ENCODE data around the gene ZNF470.

ZNF470 gene

DNA sequence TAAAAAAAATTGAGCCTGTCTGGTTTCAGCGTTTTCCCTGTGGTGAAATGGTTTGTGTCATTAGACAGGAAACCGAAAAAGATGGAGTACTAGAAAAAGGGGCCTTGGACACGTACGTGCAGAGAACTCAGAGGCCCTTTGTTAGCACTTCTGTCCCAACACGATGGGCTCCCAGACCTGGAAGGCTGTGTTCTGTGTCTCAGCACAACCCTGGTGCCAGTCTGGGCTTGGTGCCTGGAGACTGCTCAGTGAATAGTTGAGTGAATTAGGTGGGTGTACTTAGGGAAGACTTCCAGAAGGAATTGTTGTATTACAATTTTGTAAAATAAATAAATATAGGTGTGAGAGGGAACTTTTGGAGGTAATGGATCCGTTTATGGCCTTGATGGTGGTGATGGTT lies 36.6 kb downstream of the ZNF470 start:
- Histone ChIP-seq H2AFZ (ENCODE audit: low read depth, low read length) (no peak overlapping the region), H3K4me1 (ENCODE audit: low read length) (no peaks in the 10 kb centered on the region), H3K9ac (ENCODE audit: low read length) (no peak overlapping the region), H3K4me2 (ENCODE audit: low read length) (no peak overlapping the region), H3K36me3 (replicated peaks; ENCODE audit: low read depth, low read length) (peaks cover 82% of the 10 kb centered on the region), H4K20me1 (ENCODE audit: insufficient read depth, low read length) (no peaks in the 10 kb centered on the region), H3K79me2 (ENCODE audit: low read length) (peaks cover 36% of the 10 kb centered on the region), H3K9me3 (ENCODE audit: insufficient read depth, low read length) (peaks cover 10% of the 10 kb centered on the region; the same call in 1 of the 2 replicates), H3K27me3 (ENCODE audit: low read depth, low read length) (no peaks in the 10 kb centered on the region), H3K27ac (ENCODE audit: low read length) (no peak overlapping the region), H3K4me3 (ENCODE audit: low read length) (no peak overlapping the region)
- TF ChIP-seq EZH2phosphoT487 (IDR thresholded peaks at IDR 0.05; ENCODE audit: low read depth) = no peak
- TF ChIP-seq, protein P1, sequence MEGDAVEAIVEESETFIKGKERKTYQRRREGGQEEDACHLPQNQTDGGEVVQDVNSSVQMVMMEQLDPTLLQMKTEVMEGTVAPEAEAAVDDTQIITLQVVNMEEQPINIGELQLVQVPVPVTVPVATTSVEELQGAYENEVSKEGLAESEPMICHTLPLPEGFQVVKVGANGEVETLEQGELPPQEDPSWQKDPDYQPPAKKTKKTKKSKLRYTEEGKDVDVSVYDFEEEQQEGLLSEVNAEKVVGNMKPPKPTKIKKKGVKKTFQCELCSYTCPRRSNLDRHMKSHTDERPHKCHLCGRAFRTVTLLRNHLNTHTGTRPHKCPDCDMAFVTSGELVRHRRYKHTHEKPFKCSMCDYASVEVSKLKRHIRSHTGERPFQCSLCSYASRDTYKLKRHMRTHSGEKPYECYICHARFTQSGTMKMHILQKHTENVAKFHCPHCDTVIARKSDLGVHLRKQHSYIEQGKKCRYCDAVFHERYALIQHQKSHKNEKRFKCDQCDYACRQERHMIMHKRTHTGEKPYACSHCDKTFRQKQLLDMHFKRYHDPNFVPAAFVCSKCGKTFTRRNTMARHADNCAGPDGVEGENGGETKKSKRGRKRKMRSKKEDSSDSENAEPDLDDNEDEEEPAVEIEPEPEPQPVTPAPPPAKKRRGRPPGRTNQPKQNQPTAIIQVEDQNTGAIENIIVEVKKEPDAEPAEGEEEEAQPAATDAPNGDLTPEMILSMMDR (IDR thresholded peaks at IDR 0.05; ENCODE audit: low read depth, low read length) = no peak

- Histone ChIP-seq H3K9me3 (ENCODE audit: insufficient read depth, low read length) (peaks cover 30% of the 10 kb centered on the region), H3K36me3 (replicated peaks; ENCODE audit: low read depth, low read length) (peaks cover 84% of the 10 kb centered on the region), H3K4me1 (ENCODE audit: low read length) (no peaks in the 10 kb centered on the region), H4K20me1 (ENCODE audit: insufficient read depth, low read length) (no peaks in the 10 kb centered on the region), H3K9ac (ENCODE audit: low read length) (no peak overlapping the region), H2AFZ (ENCODE audit: low read depth, low read length) (no peak overlapping the region), H3K4me2 (ENCODE audit: low read length) (no peak overlapping the region), H3K27me3 (ENCODE audit: low read depth, low read length) (no peaks in the 10 kb centered on the region), H3K27ac (ENCODE audit: low read length) (no peak overlapping the region), H3K4me3 (ENCODE audit: low read length) (no peak overlapping the region), H3K79me2 (ENCODE audit: low read length) (peaks cover 20% of the 10 kb centered on the region)
- TF ChIP-seq EZH2phosphoT487 (IDR thresholded peaks at IDR 0.05; ENCODE audit: low read depth) = no peak
- TF ChIP-seq, protein P1 (IDR thresholded peaks at IDR 0.05; ENCODE audit: low read depth, low read length) = no peak
These were observed 41.2 kb downstream of the ZNF470 start for GRCh38 chr19:56608274-56608964.

- Histone ChIP-seq H3K9me3 (ENCODE audit: insufficient read depth, low read length) (peaks cover 35% of the 10 kb centered on the region), H3K36me3 (replicated peaks; ENCODE audit: low read depth, low read length) (peaks cover 86% of the 10 kb centered on the region), H3K27me3 (ENCODE audit: low read depth, low read length) (no peaks in the 10 kb centered on the region), H4K20me1 (ENCODE audit: insufficient read depth, low read length) (no peaks in the 10 kb centered on the region), H3K4me1 (ENCODE audit: low read length) (no peaks in the 10 kb centered on the region), H3K79me2 (ENCODE audit: low read length) (peaks cover 13% of the 10 kb centered on the region), H2AFZ (ENCODE audit: low read depth, low read length) (no peak overlapping the region), H3K27ac (ENCODE audit: low read length) (no peak overlapping the region), H3K4me3 (ENCODE audit: low read length) (no peak overlapping the region), H3K9ac (ENCODE audit: low read length) (no peak overlapping the region), H3K4me2 (ENCODE audit: low read length) (no peak overlapping the region)
- TF ChIP-seq, protein P1 (IDR thresholded peaks at IDR 0.05; ENCODE audit: low read depth, low read length) = no peak
- no peak for TF ChIP-seq EZH2phosphoT487 (IDR thresholded peaks at IDR 0.05; ENCODE audit: low read depth)
These were observed 44.0 kb downstream of the ZNF470 start for GRCh38 chr19:56611288-56611687.

DNA sequence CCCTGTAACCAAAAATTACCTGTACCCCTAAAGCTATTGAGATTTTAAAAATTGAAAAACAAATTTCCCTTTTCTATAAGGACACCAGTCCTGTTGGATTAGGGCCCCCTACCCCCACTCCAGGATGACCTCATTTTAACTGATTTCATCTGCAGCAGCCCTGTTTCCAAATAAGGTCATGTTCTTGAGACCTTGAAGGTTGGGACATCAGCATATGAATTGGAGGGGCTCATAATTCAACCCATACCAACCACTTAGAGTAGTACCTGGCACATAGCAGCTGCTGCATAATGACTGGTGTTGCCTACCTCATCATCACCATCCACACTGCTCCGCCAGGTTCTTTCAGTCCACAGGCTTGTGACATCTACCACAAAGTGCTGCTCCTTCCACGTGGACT lies 45.5 kb downstream of the ZNF470 start:
- no peaks in the 10 kb centered on the region for H3K4me1 ChIP-seq (ENCODE audit: low read length)
- peaks cover 18% of the 10 kb centered on the region for H3K79me2 ChIP-seq (ENCODE audit: low read length)
- no peak overlapping the region for H3K4me2 ChIP-seq (ENCODE audit: low read length)
- peaks cover 86% of the 10 kb centered on the region for H3K36me3 ChIP-seq (replicated peaks; ENCODE audit: low read depth, low read length)
- peaks cover 42% of the 10 kb centered on the region for H3K9me3 ChIP-seq (ENCODE audit: insufficient read depth, low read length)
- no peak overlapping the region for H3K4me3 ChIP-seq (ENCODE audit: low read length)
- TF ChIP-seq, protein P1 (IDR thresholded peaks at IDR 0.05; ENCODE audit: low read depth, low read length) = no peak
- no peak for TF ChIP-seq EZH2phosphoT487 (IDR thresholded peaks at IDR 0.05; ENCODE audit: low read depth)
- H3K27me3 ChIP-seq (ENCODE audit: low read depth, low read length) = no peaks in the 10 kb centered on the region
- H3K27ac ChIP-seq (ENCODE audit: low read length) = no peak overlapping the region
- H3K9ac ChIP-seq (ENCODE audit: low read length) = no peak overlapping the region
- H4K20me1 ChIP-seq (ENCODE audit: insufficient read depth, low read length) = no peaks in the 10 kb centered on the region
- no peak overlapping the region for H2AFZ ChIP-seq (ENCODE audit: low read depth, low read length)

All from OCI-LY3 (cell line).